Hematopoietic multipotent progenitor cell (in vitro differentiated cells): Measurements from ENCODE around the gene KCNK10. TPM values are rescaled to one million over a fixed set of nuclear protein-coding genes. Genes with fewer than 3 reads are reported as not detected.

Experiments
- DNase-seq, 3 donors: peaks; one replicate each; pipeline ENCODE4 v3.0.0-alpha.2; 2011 to 2015; ENCODE audit warnings: low read depth in 2 of 3, low spot score in 2 of 3
- total RNA-seq: library from RNA; depleted of rRNA; stranded (reverse); fragments of >200 nt; gene quantifications from one replicate; pipeline ENCODE4 v1.2.3, GENCODE V29; 2012

The KCNK10 gene
- total RNA-seq, 1 donor = not detected

- DNase-seq = no peak
These were observed 1.2 kb downstream of the KCNK10 start for GRCh38 chr14:88321692-88322503.

- DNase-seq = no peak
These were observed 4.7 kb downstream of the KCNK10 start for GRCh38 chr14:88318406-88318805.

GRCh38 chr14:88316521-88316920 lies 6.5 kb downstream of the KCNK10 start:
- DNase-seq = no peak

GRCh38 chr14:88312257-88312656 lies 10.8 kb downstream of the KCNK10 start:
- DNase-seq = no peak

GRCh38 chr14:88311780-88312179 lies 11.3 kb downstream of the KCNK10 start:
- DNase-seq = no peak

- DNase-seq = no peak
These were observed 12.6 kb downstream of the KCNK10 start for GRCh38 chr14:88310449-88310848.

- DNase-seq = no peak
These were observed 13.0 kb downstream of the KCNK10 start for GRCh38 chr14:88310021-88310420.

- no peak for DNase-seq
These were observed 17.3 kb downstream of the KCNK10 start for GRCh38 chr14:88305528-88306322.

GRCh38 chr14:88303041-88303440 lies 20.0 kb downstream of the KCNK10 start:
- DNase-seq = no peak

GRCh38 chr14:88301381-88301780 lies 21.7 kb downstream of the KCNK10 start:
- DNase-seq = no peak

GRCh38 chr14:88300817-88301216 lies 22.3 kb downstream of the KCNK10 start:
- no peak for DNase-seq

- peak in 1 of 3 donors; percentile 7 for DNase-seq
These were observed 23.1 kb downstream of the KCNK10 start for GRCh38 chr14:88299865-88300530.

GRCh38 chr14:88297306-88297705 lies 25.8 kb downstream of the KCNK10 start:
- DNase-seq = peak in 2 of 3 donors; percentile 11 to 42

- DNase-seq = peak in 2 of 3 donors; percentile 23 to 37
These were observed 26.7 kb downstream of the KCNK10 start for GRCh38 chr14:88296351-88296750.

GRCh38 chr14:88289996-88290395 lies 33.1 kb downstream of the KCNK10 start:
- no peak for DNase-seq

- no peak for DNase-seq
These were observed 33.8 kb downstream of the KCNK10 start for GRCh38 chr14:88289234-88289633.

- DNase-seq = no peak
These were observed 36.8 kb downstream of the KCNK10 start for GRCh38 chr14:88286309-88286708.

- DNase-seq = no peak
These were observed 41.6 kb downstream of the KCNK10 start for GRCh38 chr14:88281447-88281846.

GRCh38 chr14:88276923-88277596 lies 46.0 kb downstream of the KCNK10 start:
- no peak for DNase-seq

- DNase-seq = no peak
These were observed 50.4 kb downstream of the KCNK10 start for GRCh38 chr14:88272390-88273269.
